Measurements from ENCODE around the gene ZNF782.

DNA sequence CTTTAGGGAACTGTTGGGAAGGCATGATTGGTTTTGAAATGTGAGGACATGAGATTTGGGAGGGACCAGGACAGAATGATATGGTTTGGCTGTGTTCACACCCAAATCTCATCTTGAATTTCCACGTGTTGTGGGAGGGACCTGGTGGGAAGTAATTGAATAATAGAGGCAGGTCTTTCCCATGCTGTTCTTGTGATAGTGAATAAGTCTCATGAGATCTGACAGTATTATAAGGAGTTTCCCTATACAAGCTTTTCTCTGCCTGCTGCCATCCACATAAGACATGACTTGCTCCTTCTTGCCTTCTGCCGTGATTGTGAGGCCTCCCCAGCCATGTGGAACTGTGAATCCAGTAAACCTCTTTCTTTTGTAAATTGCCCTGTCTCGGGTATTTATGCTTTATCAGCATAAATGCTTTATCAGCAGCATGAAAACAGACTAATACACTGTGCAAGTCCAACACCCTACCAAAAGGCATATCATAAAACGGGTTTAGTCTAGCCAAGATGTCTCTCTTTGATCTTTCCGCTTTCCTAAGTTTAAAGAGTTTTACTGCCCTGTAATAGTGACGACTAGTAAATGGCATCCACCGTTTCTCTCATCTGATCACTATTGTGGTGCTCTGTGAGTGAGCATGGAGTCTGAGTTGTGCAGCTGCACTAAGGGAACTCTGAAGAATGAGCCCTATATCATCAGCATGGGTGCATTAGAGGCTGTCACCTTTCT, 12.9 kb upstream of the ZNF782 start:
- TF ChIP-seq, protein P1, sequence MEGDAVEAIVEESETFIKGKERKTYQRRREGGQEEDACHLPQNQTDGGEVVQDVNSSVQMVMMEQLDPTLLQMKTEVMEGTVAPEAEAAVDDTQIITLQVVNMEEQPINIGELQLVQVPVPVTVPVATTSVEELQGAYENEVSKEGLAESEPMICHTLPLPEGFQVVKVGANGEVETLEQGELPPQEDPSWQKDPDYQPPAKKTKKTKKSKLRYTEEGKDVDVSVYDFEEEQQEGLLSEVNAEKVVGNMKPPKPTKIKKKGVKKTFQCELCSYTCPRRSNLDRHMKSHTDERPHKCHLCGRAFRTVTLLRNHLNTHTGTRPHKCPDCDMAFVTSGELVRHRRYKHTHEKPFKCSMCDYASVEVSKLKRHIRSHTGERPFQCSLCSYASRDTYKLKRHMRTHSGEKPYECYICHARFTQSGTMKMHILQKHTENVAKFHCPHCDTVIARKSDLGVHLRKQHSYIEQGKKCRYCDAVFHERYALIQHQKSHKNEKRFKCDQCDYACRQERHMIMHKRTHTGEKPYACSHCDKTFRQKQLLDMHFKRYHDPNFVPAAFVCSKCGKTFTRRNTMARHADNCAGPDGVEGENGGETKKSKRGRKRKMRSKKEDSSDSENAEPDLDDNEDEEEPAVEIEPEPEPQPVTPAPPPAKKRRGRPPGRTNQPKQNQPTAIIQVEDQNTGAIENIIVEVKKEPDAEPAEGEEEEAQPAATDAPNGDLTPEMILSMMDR (IDR thresholded peaks at IDR 0.05; ENCODE audit: borderline replicate concordance, extremely low read depth, low read length, poor library complexity, severe bottlenecking): no peak
- no peak for TF ChIP-seq EZH2 (IDR thresholded peaks at IDR 0.05; ENCODE audit: borderline replicate concordance, low read depth, low read length, severe bottlenecking)

Measured in DND-41 (cell line).